Endodermal cell (in vitro differentiated cells): ENCODE data around the gene RPS6KC1. TPM values are rescaled to one million over a fixed set of nuclear protein-coding genes. Genes with fewer than 3 reads are reported as not detected.

Source experiments
- DNase-seq: peaks from one replicate; pipeline ENCODE4 v3.0.0-alpha.2; 2017
- H3K27ac ChIP-seq: 2 replicates; pipeline ENCODE4 v1.5.1; 2013; ENCODE audit warnings: mild to moderate bottlenecking, low read depth, low read length, moderate library complexity
- H3K27me3 ChIP-seq: 2 replicates; pipeline ENCODE4 v1.6.1; 2013; ENCODE audit warnings: mild to moderate bottlenecking, low read length, moderate library complexity; ENCODE audit not compliant: insufficient read depth, control insufficient read depth, poor library complexity, severe bottlenecking
- H3K36me3 ChIP-seq: 2 replicates; pipeline ENCODE4 v1.7.0; 2013; ENCODE audit warnings: mild to moderate bottlenecking, low read length, moderate library complexity; ENCODE audit not compliant: control insufficient read depth, insufficient read depth
- H3K4me1 ChIP-seq: one replicate; pipeline ENCODE4 v1.7.0; 2013; ENCODE audit warnings: low read length; ENCODE audit not compliant: control insufficient read depth, insufficient read depth
- H3K4me3 ChIP-seq: 2 replicates; pipeline ENCODE4 v1.5.1; 2013; ENCODE audit warnings: mild to moderate bottlenecking, low read length, moderate library complexity
- H3K9ac ChIP-seq: 2 replicates; pipeline ENCODE4 v1.6.1; 2013; ENCODE audit warnings: mild to moderate bottlenecking, low read length, moderate library complexity; ENCODE audit not compliant: poor library complexity, severe bottlenecking; ENCODE audit errors: extremely low read depth
- H3K9me3 ChIP-seq: 2 replicates; pipeline ENCODE4 v1.6.1; 2013; ENCODE audit warnings: mild to moderate bottlenecking, low read length, moderate library complexity; ENCODE audit not compliant: control insufficient read depth
- H3K27ac Mint-ChIP-seq: 2 replicates; pipeline ENCODE4 v1.8.0; 2020; ENCODE audit warnings: mixed read lengths
- H3K27me3 Mint-ChIP-seq: 2 replicates; pipeline ENCODE4 v1.8.0; 2021; ENCODE audit warnings: mild to moderate bottlenecking, mixed read lengths; ENCODE audit not compliant: insufficient read depth
- H3K36me3 Mint-ChIP-seq: 2 replicates; pipeline ENCODE4 v1.8.0; 2020; ENCODE audit warnings: low read depth, mixed read lengths
- H3K4me1 Mint-ChIP-seq: 2 replicates; pipeline ENCODE4 v1.8.0; 2020; ENCODE audit warnings: mixed read lengths
- H3K4me3 Mint-ChIP-seq: 2 replicates; pipeline ENCODE4 v1.8.0; 2020; ENCODE audit warnings: mild to moderate bottlenecking, moderate library complexity, mixed read lengths
- H3K9me3 Mint-ChIP-seq: 2 replicates; pipeline ENCODE4 v1.8.0; 2020; ENCODE audit warnings: mild to moderate bottlenecking, mixed read lengths
- CTCF ChIP-seq: fragments of 200-600 bp; sonication (generic); conservative IDR thresholded peaks from 2 replicates; pipeline ENCODE4 v1.5.0; 2021; ENCODE audit warnings: antibody characterized with exemption, mild to moderate bottlenecking
- WGBS, 2 experiments: methylation state at CpG; one replicate each; pipeline versions ENCODE4 v1.1.5 to v1.1.7; 2013; ENCODE audit warnings: missing lambda C conversion rate in 2 of 2, mixed read lengths in 1 of 2; ENCODE audit not compliant: insufficient coverage in 1 of 2, insufficient read length in 1 of 2; 5-methylcytosine and 5-hydroxymethylcytosine counted together
- total RNA-seq, 2 donors: library from RNA; stranded (reverse); fragmentation: NEBNext Ultra II Directional in 1 of 2; extraction: Animal tissue kit (Norgen Biotek cat#: 25700) in 1 of 2; gene quantifications; 2 replicates in 1 of 2; 3 replicates in 1 of 2; pipeline ENCODE4 v1.2.1, GENCODE V29; 2021

RPS6KC1 gene
- total RNA-seq, 2 donors from 2014 or later: 31.4 to 36.3 TPM

DNA sequence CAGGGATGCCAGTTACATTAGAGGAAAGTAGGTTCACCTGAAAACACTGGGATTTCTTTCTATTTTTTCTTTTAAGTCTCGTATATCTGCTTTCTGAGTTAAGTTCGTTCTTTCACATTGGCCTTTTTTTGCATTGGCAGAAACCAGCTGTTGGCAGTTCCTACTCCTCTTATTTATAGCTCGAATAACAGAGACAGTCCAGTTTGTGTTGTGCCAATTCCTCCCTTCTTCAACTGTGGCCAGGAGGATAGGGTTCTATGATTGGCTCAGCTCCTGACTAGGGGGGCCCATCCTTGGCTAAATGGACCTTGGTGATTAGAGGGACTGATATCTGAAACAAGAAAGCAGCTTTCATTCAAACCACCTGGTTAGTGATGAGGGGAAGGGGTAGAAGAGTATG is 115.8 kb downstream of the RPS6KC1 start:
- no peaks in the 10 kb centered on the region for H3K9me3 ChIP-seq
- no peaks in the 10 kb centered on the region for H3K27me3 Mint-ChIP-seq
- H3K27ac Mint-ChIP-seq: no peak overlapping the region
- H3K36me3 Mint-ChIP-seq: peaks cover 9% of the 10 kb centered on the region
- H3K9ac ChIP-seq: no peak overlapping the region
- no peak for DNase-seq
- H3K9me3 Mint-ChIP-seq: no peaks in the 10 kb centered on the region
- H3K4me3 Mint-ChIP-seq: no peak overlapping the region
- H3K4me1 Mint-ChIP-seq: no peaks in the 10 kb centered on the region
- H3K4me3 ChIP-seq: no peak overlapping the region
- H3K4me1 ChIP-seq: no peaks in the 10 kb centered on the region
- H3K36me3 ChIP-seq: no peaks in the 10 kb centered on the region
- TF ChIP-seq CTCF: no peak
- no peaks in the 10 kb centered on the region for H3K27me3 ChIP-seq
- WGBS, 2 experiments: 79 to 95% methylated on average over 2 to 3 of the region's 3 CpGs
- no peak overlapping the region for H3K27ac ChIP-seq

DNA sequence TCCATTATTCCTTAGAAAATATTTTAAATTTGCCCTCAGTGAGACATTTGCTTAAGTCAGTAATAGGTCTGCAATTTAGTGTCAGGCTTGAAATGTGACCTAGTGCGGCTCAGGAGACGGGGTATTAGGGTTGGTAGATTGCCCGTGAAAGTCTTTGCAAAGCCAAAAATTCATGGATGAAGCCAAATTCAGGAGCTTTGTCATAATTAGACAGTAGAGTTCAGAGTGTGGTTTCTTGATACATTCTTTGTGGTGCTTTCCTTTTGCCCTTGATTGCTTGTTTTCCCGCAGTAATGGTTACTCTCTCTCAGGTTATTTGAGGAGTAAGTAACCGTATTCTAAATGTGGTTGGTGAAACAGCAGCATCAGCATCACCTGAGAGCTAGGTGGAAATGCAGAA is 120.7 kb downstream of the RPS6KC1 start:
- Histone ChIP-seq H3K27me3 (no peaks in the 10 kb centered on the region), H3K4me3 (no peak overlapping the region), H3K9me3 (no peaks in the 10 kb centered on the region), H3K36me3 (peaks cover 20% of the 10 kb centered on the region), H3K27ac (no peak overlapping the region), H3K4me1 (no peaks in the 10 kb centered on the region), H3K9ac (no peak overlapping the region)
- H3K4me3 Mint-ChIP-seq: no peak overlapping the region
- DNase-seq: no peak
- 94 to 95% methylated on average over 5 of the region's 5 CpGs for WGBS, 2 experiments
- H3K9me3 Mint-ChIP-seq: no peaks in the 10 kb centered on the region
- H3K36me3 Mint-ChIP-seq: peaks cover 8% of the 10 kb centered on the region
- no peaks in the 10 kb centered on the region for H3K27me3 Mint-ChIP-seq
- peaks cover 3% of the 10 kb centered on the region for H3K4me1 Mint-ChIP-seq
- TF ChIP-seq CTCF: no peak
- no peak overlapping the region for H3K27ac Mint-ChIP-seq

DNA sequence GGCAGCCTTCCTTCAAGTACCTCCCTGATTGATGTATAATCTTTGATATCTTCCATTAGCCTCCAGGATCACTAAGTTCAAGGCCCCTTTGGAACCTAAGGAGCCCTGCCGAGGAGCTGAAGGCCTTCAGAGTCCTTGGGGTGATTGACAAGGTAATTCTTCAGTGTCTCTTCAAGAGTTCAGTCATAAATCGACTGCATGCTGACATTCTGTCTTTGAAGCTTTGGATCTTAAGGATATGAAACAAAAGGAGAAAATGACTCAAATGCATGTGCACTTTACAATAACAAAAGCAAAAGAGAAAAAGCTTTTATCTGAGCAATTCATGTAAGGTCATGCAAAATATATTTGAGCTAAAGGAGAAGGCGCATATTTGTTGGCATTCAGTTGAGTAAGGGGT is 125.3 kb downstream of the RPS6KC1 start:
- H3K9ac ChIP-seq: no peak overlapping the region
- no peaks in the 10 kb centered on the region for H3K27me3 Mint-ChIP-seq
- no peak for TF ChIP-seq CTCF
- H3K27ac ChIP-seq: no peak overlapping the region
- H3K36me3 Mint-ChIP-seq: peaks cover 27% of the 10 kb centered on the region
- H3K4me1 Mint-ChIP-seq: peaks cover 8% of the 10 kb centered on the region
- H3K4me3 Mint-ChIP-seq: no peak overlapping the region
- 69 to 87% methylated on average over 3 of the region's 3 CpGs for WGBS, 2 experiments
- no peaks in the 10 kb centered on the region for H3K9me3 Mint-ChIP-seq
- H3K4me3 ChIP-seq: no peak overlapping the region
- no peak for DNase-seq
- H3K4me1 ChIP-seq: no peaks in the 10 kb centered on the region
- no peaks in the 10 kb centered on the region for H3K9me3 ChIP-seq
- H3K27ac Mint-ChIP-seq: no peak overlapping the region
- no peaks in the 10 kb centered on the region for H3K27me3 ChIP-seq
- peaks cover 26% of the 10 kb centered on the region for H3K36me3 ChIP-seq
